Esophagus muscularis mucosa (tissue), 3 donors: Measurements from ENCODE around the gene ZNHIT3.

Experiments
- CTCF ChIP-seq, 3 experiments: fragments of 200-600 bp in 2 of 3; fragments of 450-650 bp in 1 of 3; sonication (generic) in 2 of 3; IDR thresholded peaks; one replicate each; pipeline ENCODE4 v1.5.1; 2017 to 2019; ENCODE audit warnings: antibody characterized with exemption in 3 of 3, mild to moderate bottlenecking in 2 of 3, moderate library complexity in 1 of 3
- POLR2A ChIP-seq: fragments of 450-650 bp; IDR thresholded peaks from one replicate; pipeline ENCODE4 v1.6.1; 2017; ENCODE audit warnings: antibody characterized with exemption, moderate library complexity, mild to moderate bottlenecking, low read depth

DNA sequence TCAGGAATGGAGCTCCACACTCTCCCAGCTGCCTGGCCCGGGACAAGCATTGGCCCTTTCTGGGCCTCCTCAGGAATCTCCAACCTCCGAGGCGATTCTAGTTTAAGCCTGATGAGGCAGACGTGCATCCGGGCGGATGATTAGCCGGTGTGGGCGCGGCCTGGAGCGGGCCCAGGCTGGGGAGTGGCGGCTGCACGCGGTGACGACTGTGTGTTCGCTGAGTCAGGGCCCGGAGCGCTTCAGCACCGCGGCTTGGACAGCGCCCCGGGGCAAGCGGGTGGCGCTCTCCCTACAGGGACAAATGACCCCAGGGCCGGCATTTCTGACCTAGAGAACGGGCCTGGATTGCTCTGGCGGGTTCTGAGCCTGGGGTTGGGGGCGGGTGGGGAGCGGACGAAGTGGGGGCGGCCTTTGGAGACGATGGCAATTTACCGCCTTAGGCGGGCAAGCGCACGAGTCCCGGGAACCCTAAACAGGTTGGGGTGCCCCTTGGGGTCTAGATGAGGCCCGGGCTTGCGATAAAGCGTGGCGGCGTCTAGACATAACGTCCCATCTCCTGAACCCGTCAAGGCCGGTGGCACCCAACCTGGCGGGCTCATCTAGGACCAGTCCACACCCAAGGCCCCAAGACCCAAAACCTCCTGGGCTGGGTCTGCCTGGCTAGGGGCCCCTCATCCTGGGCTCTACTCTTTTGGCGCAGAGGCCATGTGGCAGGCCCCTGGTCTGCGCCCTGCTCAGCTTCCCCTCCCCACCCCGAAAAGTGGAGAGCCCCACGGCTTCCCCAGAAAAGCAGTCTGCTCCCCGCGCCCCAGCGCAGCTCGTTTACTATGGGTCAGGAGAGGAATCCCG, 22.3 kb upstream of the ZNHIT3 start:
- TF ChIP-seq CTCF (IDR thresholded peaks at IDR 0.05) (no peak), POLR2A (no peak)
